OCI-LY3 (cell line): ENCODE results near the gene HMOX1.

Experiments
- H2AFZ ChIP-seq: fragments of 200-600, 300-600 bp; shearing (Covaris generic); 2 replicates; pipeline ENCODE4 v1.6.0; 2014; ENCODE audit warnings: antibody characterized with exemption, low read depth, low read length
- H3K27ac ChIP-seq: fragments of 200-600, 300-600 bp; sonication (generic); 2 replicates; pipeline ENCODE4 v1.5.1; 2014; ENCODE audit warnings: mild to moderate bottlenecking, low read length, moderate library complexity, mixed read lengths
- H3K27me3 ChIP-seq: fragments of 200-600, 300-600 bp; sonication (generic); 2 replicates; pipeline ENCODE4 v1.6.1; 2014; ENCODE audit warnings: low read depth, low read length, mixed read lengths
- H3K36me3 ChIP-seq: fragments of 200-600, 300-600 bp; sonication (generic); replicated peaks from 2 replicates; pipeline ENCODE3; 2014; ENCODE audit warnings: low read depth, low read length, mixed read lengths
- H3K4me1 ChIP-seq: fragments of 300-600, 200-600 bp; sonication (generic); 2 replicates; pipeline ENCODE4 v1.6.1; 2014; ENCODE audit warnings: low read length, mixed read lengths
- H3K4me2 ChIP-seq: fragments of 200-600, 300-600 bp; sonication (generic); 2 replicates; pipeline ENCODE4 v1.6.1; 2014; ENCODE audit warnings: low read length, mixed read lengths
- H3K4me3 ChIP-seq: fragments of 300-600, 200-600 bp; sonication (generic); 2 replicates; pipeline ENCODE4 v1.5.1; 2014; ENCODE audit warnings: antibody characterized with exemption, mild to moderate bottlenecking, low read length, moderate library complexity
- H3K79me2 ChIP-seq: fragments of 300-600, 200-600 bp; shearing (Covaris generic); 2 replicates; pipeline ENCODE4 v1.6.1; 2014; ENCODE audit warnings: mild to moderate bottlenecking, low read length, mixed read lengths
- H3K9ac ChIP-seq: fragments of 300-600, 200-600 bp; shearing (Covaris generic); 2 replicates; pipeline ENCODE4 v1.6.0; 2014; ENCODE audit warnings: mild to moderate bottlenecking, low read length, moderate library complexity
- H3K9me3 ChIP-seq: fragments of 200-600, 300-600 bp; shearing (Covaris generic); 2 replicates; pipeline ENCODE4 v1.6.1; 2014; ENCODE audit warnings: low read length, mixed read lengths; ENCODE audit not compliant: insufficient read depth
- H4K20me1 ChIP-seq: fragments of 200-600, 300-600 bp; sonication (generic); 2 replicates; pipeline ENCODE4 v1.6.1; 2016; ENCODE audit warnings: low read length, mixed read lengths; ENCODE audit not compliant: insufficient read depth
- EZH2phosphoT487 ChIP-seq: fragments of 200-600 bp; shearing (Covaris generic); IDR thresholded peaks from 2 replicates; pipeline ENCODE4 v1.6.1; 2018; ENCODE audit warnings: antibody characterized with exemption, mixed run types, low read depth
- TF ChIP-seq, protein P1 (sequence below): fragments of 200-600, 300-600 bp; sonication (generic); IDR thresholded peaks from 2 replicates; pipeline ENCODE4 v1.5.1; 2014; ENCODE audit warnings: antibody characterized with exemption, low read length, low read depth

The HMOX1 gene

GRCh38 chr22:35403356-35403755, 22.5 kb downstream of the HMOX1 start:
- 0 out of 2 replicates have a peak overlapping the region, but pooled peaks have one; percentile 18 for H3K9ac ChIP-seq
- no peaks in the 10 kb centered on the region for H3K9me3 ChIP-seq
- H3K27ac ChIP-seq, result peak overlapping the region; percentile 7; the same call in 1 of the 2 replicates
- H3K27me3 ChIP-seq, result no peaks in the 10 kb centered on the region
- peaks cover 29% of the 10 kb centered on the region for H4K20me1 ChIP-seq
- TF ChIP-seq EZH2phosphoT487, result no peak
- TF ChIP-seq, protein P1, sequence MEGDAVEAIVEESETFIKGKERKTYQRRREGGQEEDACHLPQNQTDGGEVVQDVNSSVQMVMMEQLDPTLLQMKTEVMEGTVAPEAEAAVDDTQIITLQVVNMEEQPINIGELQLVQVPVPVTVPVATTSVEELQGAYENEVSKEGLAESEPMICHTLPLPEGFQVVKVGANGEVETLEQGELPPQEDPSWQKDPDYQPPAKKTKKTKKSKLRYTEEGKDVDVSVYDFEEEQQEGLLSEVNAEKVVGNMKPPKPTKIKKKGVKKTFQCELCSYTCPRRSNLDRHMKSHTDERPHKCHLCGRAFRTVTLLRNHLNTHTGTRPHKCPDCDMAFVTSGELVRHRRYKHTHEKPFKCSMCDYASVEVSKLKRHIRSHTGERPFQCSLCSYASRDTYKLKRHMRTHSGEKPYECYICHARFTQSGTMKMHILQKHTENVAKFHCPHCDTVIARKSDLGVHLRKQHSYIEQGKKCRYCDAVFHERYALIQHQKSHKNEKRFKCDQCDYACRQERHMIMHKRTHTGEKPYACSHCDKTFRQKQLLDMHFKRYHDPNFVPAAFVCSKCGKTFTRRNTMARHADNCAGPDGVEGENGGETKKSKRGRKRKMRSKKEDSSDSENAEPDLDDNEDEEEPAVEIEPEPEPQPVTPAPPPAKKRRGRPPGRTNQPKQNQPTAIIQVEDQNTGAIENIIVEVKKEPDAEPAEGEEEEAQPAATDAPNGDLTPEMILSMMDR, result no peak
- H3K36me3 ChIP-seq, result peaks cover 66% of the 10 kb centered on the region
- H3K79me2 ChIP-seq, result peaks cover 69% of the 10 kb centered on the region
- H3K4me1 ChIP-seq, result peaks cover 58% of the 10 kb centered on the region
- H2AFZ ChIP-seq, result no peak overlapping the region
- peak overlapping the region; percentile 40; the same call in 1 of the 2 replicates for H3K4me2 ChIP-seq
- H3K4me3 ChIP-seq, result no peak overlapping the region

- Histone ChIP-seq H3K27me3 (no peaks in the 10 kb centered on the region), H3K4me3 (no peak overlapping the region), H2AFZ (no peak overlapping the region), H4K20me1 (peaks cover 29% of the 10 kb centered on the region), H3K27ac (peak overlapping the region; percentile 5; the same call in 1 of the 2 replicates), H3K36me3 (peaks cover 68% of the 10 kb centered on the region), H3K9me3 (no peaks in the 10 kb centered on the region), H3K79me2 (peaks cover 65% of the 10 kb centered on the region), H3K4me1 (peaks cover 58% of the 10 kb centered on the region), H3K9ac (no peak overlapping the region), H3K4me2 (no peak overlapping the region)
- TF ChIP-seq EZH2phosphoT487, result no peak
- TF ChIP-seq, protein P1, result no peak
These were observed 23.3 kb downstream of the HMOX1 start for GRCh38 chr22:35404176-35404575.

DNA sequence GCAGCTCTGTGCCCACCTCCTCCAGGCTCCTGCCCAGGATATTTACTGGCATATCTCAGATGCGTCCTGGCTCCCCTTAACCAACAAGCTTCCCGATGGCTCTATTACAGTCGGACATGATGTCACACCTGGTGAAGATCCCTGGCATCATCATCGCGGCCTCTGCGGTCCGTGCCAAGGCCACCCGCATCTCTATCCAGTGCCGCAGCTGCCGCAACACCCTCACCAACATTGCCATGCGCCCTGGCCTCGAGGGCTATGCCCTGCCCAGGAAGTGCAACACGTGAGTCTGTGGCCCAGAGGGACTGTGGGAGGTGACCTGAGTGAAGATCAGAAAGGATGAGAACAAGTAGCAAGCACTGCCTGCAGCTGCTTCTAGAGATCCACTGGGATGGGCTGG, 25.5 kb downstream of the HMOX1 start:
- H3K79me2 ChIP-seq, result peaks cover 60% of the 10 kb centered on the region

GRCh38 chr22:35407362-35407761, 26.5 kb downstream of the HMOX1 start:
- no peaks in the 10 kb centered on the region for H3K9me3 ChIP-seq
- TF ChIP-seq, protein P1, result no peak
- TF ChIP-seq EZH2phosphoT487, result no peak
- no peaks in the 10 kb centered on the region for H3K27me3 ChIP-seq
- H3K4me1 ChIP-seq, result peaks cover 71% of the 10 kb centered on the region
- peaks cover 77% of the 10 kb centered on the region for H3K36me3 ChIP-seq
- no peak overlapping the region for H3K4me2 ChIP-seq
- H4K20me1 ChIP-seq, result peaks cover 29% of the 10 kb centered on the region
- no peak overlapping the region for H3K9ac ChIP-seq
- H3K4me3 ChIP-seq, result no peak overlapping the region
- H3K79me2 ChIP-seq, result peaks cover 60% of the 10 kb centered on the region
- H3K27ac ChIP-seq, result peak overlapping the region; percentile 97
- no peak overlapping the region for H2AFZ ChIP-seq

More for the DNA sequence above, 25.5 kb downstream of the HMOX1 start:
- peaks cover 29% of the 10 kb centered on the region for H4K20me1 ChIP-seq
- no peak overlapping the region for H2AFZ ChIP-seq
- H3K27me3 ChIP-seq, result no peaks in the 10 kb centered on the region
- H3K27ac ChIP-seq, result peak overlapping the region; percentile 97; the same call in 1 of the 2 replicates
- no peaks in the 10 kb centered on the region for H3K9me3 ChIP-seq
- H3K9ac ChIP-seq, result no peak overlapping the region
- H3K36me3 ChIP-seq, result peaks cover 74% of the 10 kb centered on the region
- peaks cover 71% of the 10 kb centered on the region for H3K4me1 ChIP-seq
- TF ChIP-seq, protein P1, result no peak
- TF ChIP-seq EZH2phosphoT487, result no peak
- no peak overlapping the region for H3K4me3 ChIP-seq
- H3K4me2 ChIP-seq, result no peak overlapping the region
